ENCODE results near the gene FDXR.

The FDXR gene

DNA sequence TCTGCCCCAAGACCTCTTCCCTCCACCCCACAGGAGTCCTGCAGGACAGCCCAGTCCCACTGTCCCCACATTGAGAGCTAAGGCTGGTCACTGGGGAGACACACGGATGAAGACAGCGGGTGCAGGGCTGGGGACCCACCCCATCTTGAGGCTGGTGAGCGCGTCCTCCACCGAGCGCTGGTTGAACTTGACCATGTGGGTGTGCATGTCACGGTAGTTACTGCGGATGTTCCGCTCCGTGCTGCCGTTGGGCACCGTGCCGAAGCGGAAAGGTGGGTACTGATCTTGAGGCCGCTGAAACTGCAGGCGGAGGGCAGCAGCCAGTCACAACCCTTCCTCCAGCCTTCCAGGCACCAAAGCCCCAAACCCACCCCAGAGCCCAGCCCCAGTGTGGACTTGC lies 26.2 kb downstream of the FDXR start:
- TF ChIP-seq GATA2 (IDR thresholded peaks at IDR 0.05; ENCODE audit: low read depth, low read length) = no peak

DNA sequence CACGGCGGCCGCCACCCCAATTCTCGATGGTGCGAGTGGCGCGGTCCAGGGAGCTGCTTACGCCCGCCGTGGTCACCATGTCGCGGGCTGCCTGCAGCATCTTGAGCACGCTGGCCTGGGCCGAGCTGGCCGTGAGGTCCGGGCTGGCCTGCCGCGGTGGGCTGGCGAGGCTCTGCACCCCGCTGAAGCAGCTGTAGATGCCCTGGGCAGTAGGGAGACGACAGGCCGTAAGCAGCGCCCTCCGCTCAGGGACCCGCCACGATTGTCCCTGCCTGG lies 29.5 kb downstream of the FDXR start:
- TF ChIP-seq GATA2 (IDR thresholded peaks at IDR 0.05; ENCODE audit: low read depth, low read length) (no peak), GATA3 (IDR thresholded peaks at IDR 0.05; ENCODE audit: low read depth, low read length) (no peak)

- TF ChIP-seq GATA3 (IDR thresholded peaks at IDR 0.05; ENCODE audit: low read depth, low read length) (no peak), GATA2 (IDR thresholded peaks at IDR 0.05; ENCODE audit: low read depth, low read length) (no peak)
Measured at GRCh38 chr17:74842599-74843351, 30.0 kb downstream of the FDXR start.

- TF ChIP-seq GATA2 (IDR thresholded peaks at IDR 0.05; ENCODE audit: low read depth, low read length) (no peak), GATA3 (IDR thresholded peaks at IDR 0.05; ENCODE audit: low read depth, low read length) (no peak)
Measured at GRCh38 chr17:74842146-74842598, 30.6 kb downstream of the FDXR start.

- TF ChIP-seq GATA3 (IDR thresholded peaks at IDR 0.05; ENCODE audit: low read depth, low read length) = no peak
- no peak for TF ChIP-seq GATA2 (IDR thresholded peaks at IDR 0.05; ENCODE audit: low read depth, low read length)
Measured at GRCh38 chr17:74840989-74841666, 31.7 kb downstream of the FDXR start.

DNA sequence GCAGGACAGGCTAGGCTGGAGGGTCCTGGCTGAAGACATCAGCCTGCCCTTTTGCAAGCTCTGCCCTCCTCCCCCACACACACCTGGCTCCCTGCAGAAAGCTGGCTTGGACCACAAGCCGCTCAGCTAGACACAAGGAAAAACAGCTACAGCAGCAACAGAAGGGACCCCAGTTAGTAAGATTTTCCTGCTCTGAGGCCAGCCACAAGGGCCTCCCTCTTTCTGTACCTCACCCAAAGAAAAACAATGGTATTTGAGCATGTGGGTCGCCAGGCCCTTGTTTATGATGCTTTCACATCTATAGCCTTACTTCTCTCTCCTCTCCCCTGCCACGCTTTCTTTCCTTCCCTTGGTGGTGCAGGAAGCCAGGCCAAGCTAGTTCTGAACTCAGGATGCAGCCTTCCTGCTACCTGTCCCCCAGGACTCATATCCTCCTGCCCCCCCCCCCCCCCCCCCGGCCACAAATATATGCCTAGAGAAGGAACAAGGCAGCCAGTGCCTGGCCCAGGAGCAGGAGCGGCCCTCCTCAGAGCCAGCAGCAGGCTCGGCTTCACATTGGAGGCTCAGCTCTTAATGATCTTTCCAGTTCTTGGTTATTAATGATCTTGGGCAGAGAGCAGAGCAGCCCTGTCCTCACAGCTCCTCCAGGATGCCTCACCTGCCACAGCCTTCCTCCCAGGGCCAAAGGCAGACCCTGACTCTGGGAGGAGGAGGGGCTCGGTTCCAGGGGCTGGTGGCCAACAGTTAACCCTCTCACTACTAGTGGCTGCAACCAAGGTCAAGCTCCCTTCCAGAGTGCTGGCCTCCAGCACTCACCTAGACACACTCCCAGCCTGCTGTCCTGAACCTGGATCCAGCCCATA lies 32.6 kb downstream of the FDXR start:
- TF ChIP-seq GATA3 (IDR thresholded peaks at IDR 0.05; ENCODE audit: low read depth, low read length) = no peak
- no peak for TF ChIP-seq GATA2 (IDR thresholded peaks at IDR 0.05; ENCODE audit: low read depth, low read length)

- TF ChIP-seq GATA2 (IDR thresholded peaks at IDR 0.05; ENCODE audit: low read depth, low read length) = no peak
- TF ChIP-seq GATA3 (IDR thresholded peaks at IDR 0.05; ENCODE audit: low read depth, low read length) = no peak
Measured at GRCh38 chr17:74838274-74838673, 34.5 kb downstream of the FDXR start.

GRCh38 chr17:74836691-74837467 lies 35.9 kb downstream of the FDXR start:
- TF ChIP-seq GATA2 (IDR thresholded peaks at IDR 0.05; ENCODE audit: low read depth, low read length) (no peak), GATA3 (IDR thresholded peaks at IDR 0.05; ENCODE audit: low read depth, low read length) (no peak)

DNA sequence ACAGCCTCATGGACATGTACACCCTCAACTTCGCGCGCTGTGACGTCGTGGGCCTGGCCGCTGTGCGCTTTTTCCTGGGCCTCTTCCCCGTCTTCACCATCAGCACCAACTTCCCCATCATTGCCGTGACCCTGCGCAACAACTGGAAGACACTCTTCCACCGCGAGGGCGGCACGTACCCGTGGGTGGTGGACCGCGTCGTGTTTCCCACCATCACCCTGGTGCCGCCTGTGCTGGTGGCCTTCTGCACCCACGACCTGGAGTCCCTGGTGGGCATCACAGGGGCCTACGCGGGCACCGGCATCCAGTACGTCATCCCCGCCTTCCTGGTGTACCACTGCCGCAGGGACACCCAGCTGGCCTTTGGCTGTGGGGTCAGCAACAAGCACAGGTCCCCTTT lies 36.6 kb downstream of the FDXR start:
- TF ChIP-seq GATA3 (IDR thresholded peaks at IDR 0.05; ENCODE audit: low read depth, low read length) (no peak), GATA2 (IDR thresholded peaks at IDR 0.05; ENCODE audit: low read depth, low read length) (no peak)

DNA sequence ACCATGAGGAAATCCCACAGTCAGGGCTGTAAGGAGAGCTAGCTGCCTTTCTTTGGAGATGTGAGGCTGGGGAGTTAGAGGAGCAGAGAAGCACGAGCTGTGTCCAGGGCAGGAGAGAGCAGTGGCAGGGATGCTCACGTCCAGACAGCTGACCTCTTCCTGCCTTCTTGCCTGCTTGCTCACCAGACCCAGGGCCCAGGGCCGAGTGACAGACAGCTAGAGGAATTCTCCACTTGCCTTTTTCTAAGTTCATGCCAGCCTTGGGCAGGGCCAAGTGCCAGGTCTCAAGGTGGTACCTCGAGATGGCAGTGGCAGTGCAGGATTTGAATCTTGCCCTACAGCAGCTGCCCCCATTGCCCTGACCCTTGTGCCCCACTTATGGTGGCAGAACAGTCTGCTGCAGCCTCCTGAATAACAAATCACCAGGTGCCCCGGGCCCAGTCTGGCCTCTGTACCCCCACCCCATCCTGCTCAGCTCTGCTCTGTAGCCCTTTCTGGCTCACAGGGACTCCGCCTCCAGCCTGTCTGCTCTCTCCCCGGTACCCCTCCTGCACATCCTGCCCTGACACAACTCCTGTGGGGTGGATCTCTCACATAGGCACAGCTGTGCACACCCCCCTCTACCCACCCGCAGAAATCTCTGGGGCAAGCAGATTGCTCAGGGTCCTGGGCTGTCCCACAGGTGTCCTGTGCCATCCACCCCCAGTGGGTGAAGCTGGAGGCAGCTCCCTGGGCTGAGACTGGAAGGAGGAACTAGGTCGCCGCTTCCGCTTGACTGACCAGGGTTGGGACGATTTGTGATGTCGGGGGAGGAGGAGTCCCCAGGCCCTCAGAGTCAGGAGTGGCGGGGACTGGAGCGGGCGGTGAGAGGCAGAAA lies 39.1 kb downstream of the FDXR start:
- TF ChIP-seq GATA2 (IDR thresholded peaks at IDR 0.05; ENCODE audit: low read depth, low read length) (no peak), GATA3 (IDR thresholded peaks at IDR 0.05; ENCODE audit: low read depth, low read length) (no peak)

- no peak for TF ChIP-seq GATA3 (IDR thresholded peaks at IDR 0.05; ENCODE audit: low read depth, low read length)
- TF ChIP-seq GATA2 (IDR thresholded peaks at IDR 0.05; ENCODE audit: low read depth, low read length) = no peak
Measured at GRCh38 chr17:74832421-74832820, 40.4 kb downstream of the FDXR start.

DNA sequence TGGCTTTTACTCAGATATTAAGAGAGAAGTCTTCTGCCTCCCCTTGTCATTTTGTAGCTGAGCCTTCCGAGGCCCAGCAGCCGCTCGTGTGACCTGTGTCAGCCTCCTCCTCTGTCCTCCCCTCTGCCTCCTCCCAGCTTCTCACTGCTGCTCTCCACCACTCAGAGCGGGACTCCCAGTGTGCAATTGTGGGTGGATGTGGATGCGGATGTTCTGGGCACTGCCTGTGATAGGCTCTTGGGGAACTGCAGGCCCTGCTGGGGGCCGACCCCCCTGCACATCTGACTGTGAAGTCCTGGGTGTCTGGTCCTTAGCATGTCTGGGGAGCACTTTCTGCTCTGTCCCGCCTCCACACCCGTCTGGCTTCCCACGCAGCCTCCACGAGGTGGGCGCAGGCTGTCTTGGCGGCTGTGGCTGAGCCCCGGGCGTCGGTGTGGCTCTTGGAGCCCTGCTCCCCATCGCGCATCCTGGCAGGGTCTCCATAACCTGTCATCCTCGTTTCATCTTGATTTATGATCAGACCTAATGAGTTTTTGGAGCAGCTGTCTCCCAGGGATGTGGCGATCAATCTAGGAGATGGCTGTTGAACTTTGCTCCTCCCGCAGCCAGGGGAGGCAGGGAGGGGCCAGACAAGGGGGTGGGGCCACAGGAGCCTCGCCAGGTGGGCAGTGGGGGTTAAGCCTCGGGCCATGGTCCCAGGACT lies 41.2 kb downstream of the FDXR start:
- no peak for TF ChIP-seq GATA2 (IDR thresholded peaks at IDR 0.05; ENCODE audit: low read depth, low read length)
- TF ChIP-seq GATA3 (IDR thresholded peaks at IDR 0.05; ENCODE audit: low read depth, low read length) = no peak

Measured in SH-SY5Y (cell line).